H1 (cell line): ENCODE measurements around the gene GAB3. TPM values are rescaled to one million over a fixed set of nuclear protein-coding genes. Genes with fewer than 3 reads are reported as not detected.
A peak's percentile ranks its signal among the peaks of the same experiment; 100 is the strongest.

Experiments
- CTCF ChIA-PET: fragments of 300-600 bp; sonication (Branson Sonifier 250); formaldehyde crosslinking; loops from one replicate; lab custom pipeline; 2021; ENCODE audit not compliant: partially characterized antibody; lab: Charles Lee
- POLR2A ChIA-PET: fragments of 300-600 bp; sonication (Branson Sonifier 250); formaldehyde crosslinking; loops from one replicate; lab custom pipeline; 2021; ENCODE audit warnings: inconsistent platforms; ENCODE audit not compliant: partially characterized antibody; lab: Charles Lee
- DNase-seq, 2 experiments: peaks; one replicate each; pipeline versions ENCODE4 v3.0.0 to v3.0.0-alpha.2; 2010 to 2022; ENCODE audit warnings: low spot score in 2 of 2, low read depth in 1 of 2, mixed read lengths in 1 of 2
- FAIRE-seq: peaks from 2 replicates; lab custom pipeline; 2011; peaks lifted over from hg19 to GRCh38; lab: Jason Lieb, UNC
- H2AFZ ChIP-seq: 2 replicates; pipeline ENCODE4 v1.8.1; 2012; ENCODE audit warnings: low read length, inconsistent platforms
- H2AK5ac ChIP-seq: 2 replicates; pipeline ENCODE4 v1.6.1; 2013; ENCODE audit warnings: low read depth, low read length
- H2BK120ac ChIP-seq: replicated peaks from 2 replicates; pipeline ENCODE3; 2013; ENCODE audit warnings: low read depth, low read length, inconsistent platforms
- H2BK12ac ChIP-seq: 2 replicates; pipeline ENCODE4 v1.6.1; 2013; ENCODE audit warnings: low read depth, low read length
- H2BK15ac ChIP-seq: 2 replicates; pipeline ENCODE4 v1.6.1; 2013; ENCODE audit warnings: low read length
- H2BK20ac ChIP-seq: 2 replicates; pipeline ENCODE4 v1.6.1; 2013; ENCODE audit warnings: low read length
- H2BK5ac ChIP-seq: 2 replicates; pipeline ENCODE4 v1.6.1; 2013; ENCODE audit warnings: low read depth, low read length
- H3K14ac ChIP-seq: 2 replicates; pipeline ENCODE4 v1.6.1; 2013; ENCODE audit warnings: inconsistent platforms; ENCODE audit not compliant: insufficient read length
- H3K18ac ChIP-seq: 2 replicates; pipeline ENCODE4 v1.6.1; 2013; ENCODE audit warnings: low read length; ENCODE audit errors: extremely low read depth
- H3K23ac ChIP-seq: 2 replicates; pipeline ENCODE4 v1.6.1; 2013; ENCODE audit warnings: inconsistent platforms; ENCODE audit not compliant: insufficient read length
- H3K23me2 ChIP-seq: 2 replicates; pipeline ENCODE4 v1.6.1; 2013; ENCODE audit warnings: low read depth, low read length
- H3K27ac ChIP-seq: 2 replicates; pipeline ENCODE4 v1.6.1; 2011; ENCODE audit warnings: low read depth, low read length, inconsistent platforms
- H3K27me3 ChIP-seq, 4 experiments: replicated peaks in 1 of 4; 1 replicate in 1 of 4; 2 replicates in 3 of 4; pipeline versions ENCODE4 v1.6.1 to v1.8.1; 2011 to 2013; ENCODE audit warnings: low read length in 3 of 4, mild to moderate bottlenecking in 3 of 4, inconsistent platforms in 2 of 4, mixed read lengths in 2 of 4, moderate library complexity in 1 of 4; ENCODE audit not compliant: control insufficient read depth in 3 of 4, insufficient read depth in 3 of 4; ENCODE audit errors: extremely low read depth in 1 of 4
- H3K36me3 ChIP-seq, 4 experiments: 2 replicates each; pipeline versions ENCODE4 v1.6.1 to v1.8.1; 2011 to 2013; ENCODE audit warnings: mild to moderate bottlenecking in 4 of 4, low read length in 3 of 4, moderate library complexity in 2 of 4, control low read depth in 1 of 4, inconsistent platforms in 1 of 4; ENCODE audit not compliant: insufficient read depth in 4 of 4, control insufficient read depth in 2 of 4
- H3K4ac ChIP-seq: replicated peaks from 2 replicates; pipeline ENCODE3; 2013; ENCODE audit warnings: low read length, low read depth, mixed read lengths, inconsistent platforms; ENCODE audit not compliant: insufficient read length
- H3K4me1 ChIP-seq, 4 experiments: replicated peaks in 1 of 4; 1 replicate in 1 of 4; 2 replicates in 3 of 4; pipeline versions ENCODE4 v1.6.1 to v1.8.1; 2011 to 2013; ENCODE audit warnings: low read length in 3 of 4, inconsistent platforms in 2 of 4, mixed read lengths in 1 of 4; ENCODE audit not compliant: insufficient read depth in 4 of 4, control insufficient read depth in 3 of 4
- H3K4me2 ChIP-seq, 2 experiments: 2 replicates each; pipeline versions ENCODE4 v1.6.1 to v1.8.1; 2011 to 2013; ENCODE audit warnings: low read depth in 2 of 2, low read length in 2 of 2, control low read depth in 1 of 2, inconsistent platforms in 1 of 2, mild to moderate bottlenecking in 1 of 2; ENCODE audit not compliant: insufficient read depth in 1 of 2
- H3K4me3 ChIP-seq, 4 experiments: fragments of 200-600, 300-600 bp in 1 of 4; sonication (generic), shearing (Covaris generic), sonication (Bioruptor Twin) in 1 of 4; 2 replicates each; pipeline versions ENCODE4 v1.5.1 to v1.8.1; 2011 to 2016; ENCODE audit warnings: low read length in 4 of 4, low read depth in 3 of 4, control low read depth in 2 of 4, inconsistent platforms in 2 of 4, mild to moderate bottlenecking in 2 of 4, mixed read lengths in 1 of 4, moderate library complexity in 1 of 4; ENCODE audit not compliant: insufficient read depth in 2 of 4; ENCODE audit errors: extremely low read depth in 1 of 4
- H3K56ac ChIP-seq: replicated peaks from 2 replicates; pipeline ENCODE3; 2013; ENCODE audit warnings: low read depth, mild to moderate bottlenecking, mixed read lengths, low read length, inconsistent platforms; ENCODE audit not compliant: insufficient read length
- H3K79me1 ChIP-seq: 2 replicates; pipeline ENCODE4 v1.6.1; 2013; ENCODE audit warnings: low read depth, low read length, control low read depth
- H3K79me2 ChIP-seq, 2 experiments: 2 replicates each; pipeline versions ENCODE4 v1.6.1 to v1.8.1; 2012 to 2013; ENCODE audit warnings: low read length in 2 of 2, mild to moderate bottlenecking in 2 of 2, inconsistent platforms in 1 of 2; ENCODE audit not compliant: insufficient read depth in 2 of 2, control insufficient read depth in 1 of 2
- H3K9ac ChIP-seq, 4 experiments: replicated peaks in 1 of 4; 1 replicate in 1 of 4; 2 replicates in 3 of 4; pipeline versions ENCODE4 v1.6.1 to v1.8.1; 2011 to 2013; ENCODE audit warnings: low read depth in 3 of 4, low read length in 3 of 4, control low read depth in 2 of 4, mild to moderate bottlenecking in 2 of 4, moderate library complexity in 2 of 4, inconsistent platforms in 1 of 4; ENCODE audit errors: extremely low read depth in 1 of 4
- H3K9me3 ChIP-seq, 2 experiments: 2 replicates each; pipeline versions ENCODE4 v1.6.1 to v1.8.1; 2012 to 2013; ENCODE audit warnings: mild to moderate bottlenecking in 2 of 2, moderate library complexity in 2 of 2, control low read depth in 1 of 2, inconsistent platforms in 1 of 2, low read depth in 1 of 2, low read length in 1 of 2, mixed read lengths in 1 of 2; ENCODE audit not compliant: insufficient read depth in 2 of 2
- H4K20me1 ChIP-seq, 2 experiments: replicated peaks in 1 of 2; 2 replicates each; pipeline versions ENCODE3 to v1.8.1; 2011 to 2013; ENCODE audit warnings: inconsistent platforms in 2 of 2, low read length in 2 of 2, mild to moderate bottlenecking in 1 of 2; ENCODE audit not compliant: insufficient read depth in 2 of 2, control insufficient read depth in 1 of 2
- H4K5ac ChIP-seq: 2 replicates; pipeline ENCODE4 v1.6.1; 2013; ENCODE audit warnings: low read length, low read depth, mixed read lengths, inconsistent platforms; ENCODE audit not compliant: insufficient read length
- H4K8ac ChIP-seq: 2 replicates; pipeline ENCODE4 v1.8.0; 2013; ENCODE audit warnings: mild to moderate bottlenecking, moderate library complexity, low read length, inconsistent platforms; ENCODE audit not compliant: insufficient read depth; ENCODE audit errors: extremely low read depth
- H4K91ac ChIP-seq: replicated peaks from 2 replicates; pipeline ENCODE3; 2013; ENCODE audit warnings: low read length, mixed read lengths, inconsistent platforms; ENCODE audit not compliant: insufficient read length
- BACH1 ChIP-seq: IDR thresholded peaks from 2 replicates; pipeline ENCODE4 v1.6.1; 2012; ENCODE audit warnings: low read length, improper control_type of control experiment
- EP300 ChIP-seq, 2 experiments: IDR thresholded peaks; 1 replicate in 1 of 2; 2 replicates in 1 of 2; pipeline ENCODE4 v1.6.1; 2011 to 2012; ENCODE audit warnings: low read depth in 2 of 2, low read length in 2 of 2, mild to moderate bottlenecking in 2 of 2, borderline replicate concordance in 1 of 2, inconsistent platforms in 1 of 2, moderate library complexity in 1 of 2
- JUND ChIP-seq: IDR thresholded peaks from 2 replicates; pipeline ENCODE4 v1.6.1; 2011; ENCODE audit warnings: mild to moderate bottlenecking, improper control_type of control experiment, low read length
- MAFK ChIP-seq: IDR thresholded peaks from 2 replicates; pipeline ENCODE4 v1.6.1; 2012; ENCODE audit warnings: low read depth, mild to moderate bottlenecking, improper control_type of control experiment, low read length
- NRF1 ChIP-seq: IDR thresholded peaks from 2 replicates; pipeline ENCODE4 v1.6.1; 2011; ENCODE audit warnings: mild to moderate bottlenecking, low read depth, low read length, improper control_type of control experiment
- SAP30 ChIP-seq: fragments of 300-600 bp; sonication (generic); IDR thresholded peaks from 2 replicates; pipeline ENCODE4 v1.7.1; 2012; ENCODE audit warnings: low read length, moderate library complexity, mild to moderate bottlenecking, inconsistent platforms; ENCODE audit not compliant: insufficient read depth, insufficient replicate concordance
- SIX5 ChIP-seq: IDR thresholded peaks from 2 replicates; pipeline ENCODE4 v1.6.1; 2011; ENCODE audit warnings: mild to moderate bottlenecking, low read depth, low read length
- SP1 ChIP-seq: IDR thresholded peaks from 2 replicates; pipeline ENCODE4 v1.6.1; 2011; ENCODE audit warnings: low read depth, low read length
- TAF1 ChIP-seq: IDR thresholded peaks from 2 replicates; pipeline ENCODE4 v1.6.1; 2011; ENCODE audit warnings: mild to moderate bottlenecking, low read depth, low read length
- USF2 ChIP-seq: IDR thresholded peaks from 2 replicates; pipeline ENCODE4 v1.6.1; 2011; ENCODE audit warnings: low read length, improper control_type of control experiment
- YY1 ChIP-seq: IDR thresholded peaks from 2 replicates; pipeline ENCODE4 v1.6.1; 2011; ENCODE audit warnings: low read depth, mild to moderate bottlenecking, low read length
- WGBS, 2 experiments: shearing (Covaris generic) in 1 of 2; methylation state at CpG; one replicate each; pipeline versions ENCODE4 v1.1.6 to v1.1.7; 2013 to 2015; ENCODE audit warnings: low lambda C conversion rate in 2 of 2, mixed read lengths in 2 of 2, inconsistent platforms in 1 of 2, low coverage in 1 of 2, missing lambda C conversion rate in 1 of 2; ENCODE audit not compliant: insufficient replicate concordance in 2 of 2, insufficient coverage in 1 of 2, insufficient read length in 1 of 2; ENCODE audit errors: extremely low coverage in 1 of 2, missing lambda C conversion rate in 1 of 2; 5-methylcytosine and 5-hydroxymethylcytosine counted together
- polyA plus RNA-seq, 7 experiments: library from polyadenylated mRNA; depleted of rRNA in 3 of 7; stranded (reverse) in 5 of 7; unstranded in 2 of 7; fragments of >200 nt in 5 of 7; fragments of 200-250 nt in 2 of 7; gene quantifications; 1 replicate in 5 of 7; 2 replicates in 1 of 7; 4 replicates in 1 of 7; pipeline versions ENCODE4 v1.2.1 to v1.2.3, GENCODE V29; 2011 to 2013; ENCODE audit warnings: missing spikeins in 2 of 7, mixed read lengths in 2 of 7
- total RNA-seq: library from RNA; stranded (reverse); fragmentation: NEBNext Ultra II Directional; extraction: Animal tissue kit (Norgen Biotek cat#: 25700); gene quantifications from 2 replicates; pipeline ENCODE4 v1.2.1, GENCODE V29; 2021

GAB3 gene
- total and polyA plus RNA-seq, 2 of the 8 experiments (the other 6 are each of a cell fraction or from before 2014, with no cell fraction given): 0.48 to 1.2 TPM

- Histone ChIP-seq H2BK120ac (no peak within 1 kb of the TSS), H2BK20ac (no peak within 1 kb of the TSS), H2AK5ac (peak within 1 kb of the TSS; percentile 96), H2BK5ac (0 out of 2 replicates have a peak within 1 kb of the TSS, but pooled peaks have one; percentile 30), H2BK12ac (no peak within 1 kb of the TSS), H3K23ac (no peak within 1 kb of the TSS), H3K14ac (no peak within 1 kb of the TSS), H4K5ac (peak within 1 kb of the TSS; percentile 75), H3K23me2 (peaks cover 6% of the 10 kb centered on the region; the same call in 1 of the 2 replicates), H3K36me3 (peaks cover 14 to 28% (median 26%) of the 10 kb centered on the region in 4 experiments), H4K20me1 (peaks cover 0 to 4% of the 10 kb centered on the region in 2 experiments), H3K79me2 (peaks cover 0 to 35% of the 10 kb centered on the region in 2 experiments; a peak in 2 of 4 replicates), H3K9me3 (no peaks in the 10 kb centered on the region), H3K79me1 (no peaks in the 10 kb centered on the region), H3K27me3 (no peaks in the 10 kb centered on the region), H3K9ac (peak within 1 kb of the TSS; percentile 72 to 89 (median 84)), H3K4me2 (peak within 1 kb of the TSS; percentile 69 to 85), H3K4ac (peak within 1 kb of the TSS; percentile 91), H4K91ac (peak within 1 kb of the TSS; percentile 81), H3K56ac (peak within 1 kb of the TSS; percentile 64), H3K4me3 (peak within 1 kb of the TSS; percentile 47 to 94 (median 82)), H3K27ac (peak within 1 kb of the TSS; percentile 84), H3K18ac (peak within 1 kb of the TSS; percentile 48), H4K8ac (peak within 1 kb of the TSS; percentile 84; the same call in 1 of the 2 replicates), H3K4me1 (peaks cover 0 to 4% (median 2%) of the 10 kb centered on the region in 4 experiments; a peak in 3 of 7 replicates), H2BK15ac (peak within 1 kb of the TSS; percentile 16; the same call in 1 of the 2 replicates), H2AFZ (no peak within 1 kb of the TSS)
- 0% methylated on average over 8 of the region's 84 CpGs; no CpG with 5 or more reads in 1 of the 2 experiments for WGBS, 2 experiments
- CTCF ChIA-PET: no interaction called here
- DNase-seq: peak; percentile 87 to 91
- no peak for FAIRE-seq
- POLR2A ChIA-PET: interaction anchor here (0.6 to 12.7 kb wide), 7 partner anchors 11 to 362 kb away, joined by 3 to 146 read pairs (median 5); partner anchors contain the start of genes GAB3 and SMIM9
- TF ChIP-seq JUND (no peak), SIX5 (no peak), NRF1 (peak; percentile 62), SP1 (no peak), YY1 (peak; percentile 57; the same call in 1 of the 2 replicates), EP300 (IDR thresholded peaks at IDR 0.05; ENCODE audit: borderline replicate concordance in 1 of 2, low read depth in 2 of 2, low read length in 2 of 2) (no peak), SAP30 (no peak), BACH1 (no peak), USF2 (no peak), MAFK (no peak), TAF1 (peak; percentile 63; the same call in 1 of the 2 replicates)
Observed at GRCh38 chrX:154762537-154763296, 11.8 kb upstream of the GAB3 start, which contains the start of gene DKC1. Gene DKC1 (plus strand): TSS chrX:154762864. CDS start chrX:154762966, 102 bp downstream.
